Body of pancreas (tissue), 4 donors: ENCODE measurements around the gene TUT1. TPM values are rescaled to one million over a fixed set of nuclear protein-coding genes. Genes with fewer than 3 reads are reported as not detected.
A peak's percentile ranks its signal among the peaks of the same experiment; 100 is the strongest.

Experiments
- ATAC-seq: fragments of 150-250 bp; one replicate; pipeline ENCODE4 v1.9.1; 2016
- DNase-seq, 4 donors: peaks; one replicate each; pipeline ENCODE4 v3.0.0-alpha.2; 2019
- H3K27ac ChIP-seq, 4 donors: fragments of 200-600 bp; sonication (generic); 1 replicate in 3 of 4; 2 replicates in 1 of 4; pipeline versions ENCODE4 v1.5.1 to v1.6.1; 2016 to 2019; ENCODE audit warnings: mild to moderate bottlenecking in 1 of 4, mixed read lengths in 1 of 4, moderate library complexity in 1 of 4
- H3K27me3 ChIP-seq, 2 donors: fragments of 200-600 bp; sonication (generic); one replicate each; pipeline ENCODE4 v1.6.0; 2016; ENCODE audit warnings: mild to moderate bottlenecking in 1 of 2
- H3K36me3 ChIP-seq, 2 donors: fragments of 200-600 bp; sonication (generic); replicated peaks in 1 of 2; 2 replicates each; pipeline ENCODE4 v1.5.1; 2016; ENCODE audit warnings: low read depth in 2 of 2; ENCODE audit not compliant: insufficient read depth in 1 of 2
- H3K4me1 ChIP-seq: fragments of 200-600 bp; sonication (generic); one replicate; pipeline ENCODE4 v1.6.0; 2016
- H3K4me3 ChIP-seq, 2 donors: fragments of 200-600 bp; sonication (generic); 1 replicate in 1 of 2; 2 replicates in 1 of 2; pipeline ENCODE4 v1.5.1; 2016 to 2019
- H3K9me3 ChIP-seq, 3 donors: fragments of 200-600 bp; sonication (generic); 1 replicate in 2 of 3; 2 replicates in 1 of 3; pipeline ENCODE4 v1.5.1; 2016
- POLR2A ChIP-seq, 3 donors: fragments of 450-650 bp; IDR thresholded peaks; one replicate each; pipeline ENCODE4 v1.6.1; 2016; ENCODE audit warnings: antibody characterized with exemption in 3 of 3, mild to moderate bottlenecking in 2 of 3
- WGBS, 2 donors: methylation state at CpG; one replicate each; pipeline ENCODE4 v1.1.5; 2017; 5-methylcytosine and 5-hydroxymethylcytosine counted together
- intact Hi-C: fragments of 100-400 bp; cut with DNase I; formaldehyde crosslinking; loops from one replicate; pipeline ENCODE4 v1.15.1; 2023
- total RNA-seq, 2 donors: library from RNA; depleted of rRNA; stranded (reverse); fragments of >200 nt; gene quantifications; one replicate each; pipeline ENCODE4 v1.1.0, GENCODE V29; 2016
- TF ChIP-seq, protein P1 (sequence below), 7 experiments: fragments of 450-650 bp in 4 of 7; fragments of 200-600 bp in 3 of 7; sonication (generic) in 3 of 7; IDR thresholded peaks; one replicate each; pipeline ENCODE4 v1.5.1; 2016 to 2019; ENCODE audit warnings: antibody characterized with exemption in 7 of 7

TUT1 gene
- total RNA-seq, 2 donors from 2014 or later, result 10.1 to 11.2 TPM

DNA sequence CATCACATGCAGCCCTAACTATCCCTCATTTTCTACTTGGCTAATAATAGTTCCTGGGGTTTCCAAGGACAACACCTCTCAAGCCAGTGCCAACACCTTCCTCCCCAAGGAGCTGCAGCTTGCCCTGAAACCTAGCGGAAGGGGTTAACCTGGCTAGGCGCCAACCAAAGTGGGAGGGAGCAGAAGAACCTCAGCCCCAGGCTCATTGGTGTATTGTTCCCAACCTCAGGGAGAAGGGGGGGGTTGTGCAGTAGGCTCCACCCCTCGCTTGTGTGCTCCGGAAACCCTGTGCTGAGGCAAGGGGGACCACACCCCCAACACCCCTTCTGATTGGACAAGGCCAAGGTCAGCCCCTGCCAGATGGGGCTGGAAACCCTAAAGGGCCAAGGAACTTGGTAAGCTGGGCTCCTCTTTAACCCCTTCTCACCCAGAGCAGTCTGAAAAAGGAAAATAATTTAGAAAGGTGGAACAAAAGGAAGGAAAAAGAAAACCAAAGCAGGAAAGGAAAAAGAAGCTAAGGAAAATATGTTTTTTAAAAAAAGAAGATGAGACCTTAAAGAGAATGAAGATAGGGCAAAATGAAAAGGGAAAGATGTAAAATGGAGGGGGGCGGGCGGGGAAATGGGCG, 7.9 kb upstream of the TUT1 start:
- TF ChIP-seq POLR2A (IDR thresholded peaks at IDR 0.05), result no peak
- TF ChIP-seq, protein P1, sequence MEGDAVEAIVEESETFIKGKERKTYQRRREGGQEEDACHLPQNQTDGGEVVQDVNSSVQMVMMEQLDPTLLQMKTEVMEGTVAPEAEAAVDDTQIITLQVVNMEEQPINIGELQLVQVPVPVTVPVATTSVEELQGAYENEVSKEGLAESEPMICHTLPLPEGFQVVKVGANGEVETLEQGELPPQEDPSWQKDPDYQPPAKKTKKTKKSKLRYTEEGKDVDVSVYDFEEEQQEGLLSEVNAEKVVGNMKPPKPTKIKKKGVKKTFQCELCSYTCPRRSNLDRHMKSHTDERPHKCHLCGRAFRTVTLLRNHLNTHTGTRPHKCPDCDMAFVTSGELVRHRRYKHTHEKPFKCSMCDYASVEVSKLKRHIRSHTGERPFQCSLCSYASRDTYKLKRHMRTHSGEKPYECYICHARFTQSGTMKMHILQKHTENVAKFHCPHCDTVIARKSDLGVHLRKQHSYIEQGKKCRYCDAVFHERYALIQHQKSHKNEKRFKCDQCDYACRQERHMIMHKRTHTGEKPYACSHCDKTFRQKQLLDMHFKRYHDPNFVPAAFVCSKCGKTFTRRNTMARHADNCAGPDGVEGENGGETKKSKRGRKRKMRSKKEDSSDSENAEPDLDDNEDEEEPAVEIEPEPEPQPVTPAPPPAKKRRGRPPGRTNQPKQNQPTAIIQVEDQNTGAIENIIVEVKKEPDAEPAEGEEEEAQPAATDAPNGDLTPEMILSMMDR (IDR thresholded peaks at IDR 0.05), result no peak
- no peaks in the 10 kb centered on the region for H3K9me3 ChIP-seq
- H3K36me3 ChIP-seq, result peaks cover 7 to 21% of the 10 kb centered on the region in 2 donors
- intact Hi-C loops, result no loop called here
- ATAC-seq (peak; percentile 7), DNase-seq (peak; percentile 70 to 93 (median 79))
- peak overlapping the region in 2 of 4 donors; percentile 28 to 44 for H3K27ac ChIP-seq
- WGBS, 2 donors, result 39 to 57% methylated on average over 6 to 7 of the region's 7 CpGs
- H3K27me3 ChIP-seq, result no peaks in the 10 kb centered on the region
- H3K4me3 ChIP-seq, result no peak overlapping the region
- H3K4me1 ChIP-seq, result peaks cover 34% of the 10 kb centered on the region

DNA sequence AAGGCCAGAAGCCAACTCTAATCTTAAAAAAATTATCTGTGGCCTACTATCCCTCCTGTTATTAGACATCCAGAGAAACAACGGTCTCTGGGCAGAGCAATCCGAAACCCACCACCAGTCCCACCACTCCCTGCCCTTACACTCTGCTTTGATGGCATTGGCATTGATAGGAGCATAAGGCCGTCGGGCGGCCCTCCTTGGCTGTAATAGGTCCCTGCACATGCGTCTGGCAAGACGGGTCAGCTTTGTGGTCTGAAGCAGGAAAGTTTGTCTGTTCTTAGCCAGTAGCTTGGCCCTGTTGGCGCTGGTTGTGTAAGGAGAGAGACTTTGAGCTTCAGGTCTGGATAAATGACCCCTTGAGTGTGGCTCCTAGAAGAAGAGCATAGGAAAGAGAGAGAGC, 3.8 kb upstream of the TUT1 start:
- 78 to 86% methylated on average over 8 of the region's 8 CpGs for WGBS, 2 donors
- no peaks in the 10 kb centered on the region for H3K9me3 ChIP-seq
- TF ChIP-seq, protein P1 (IDR thresholded peaks at IDR 0.05), result no peak
- TF ChIP-seq POLR2A (IDR thresholded peaks at IDR 0.05), result no peak
- peaks cover 35% of the 10 kb centered on the region for H3K4me1 ChIP-seq
- DNase-seq (no peak), ATAC-seq (no peak)
- H3K4me3 ChIP-seq, result no peak overlapping the region
- H3K27me3 ChIP-seq, result no peaks in the 10 kb centered on the region
- H3K36me3 ChIP-seq, result peaks cover 7 to 21% of the 10 kb centered on the region in 2 donors
- no peak overlapping the region for H3K27ac ChIP-seq
- intact Hi-C loops, result no loop called here

DNA sequence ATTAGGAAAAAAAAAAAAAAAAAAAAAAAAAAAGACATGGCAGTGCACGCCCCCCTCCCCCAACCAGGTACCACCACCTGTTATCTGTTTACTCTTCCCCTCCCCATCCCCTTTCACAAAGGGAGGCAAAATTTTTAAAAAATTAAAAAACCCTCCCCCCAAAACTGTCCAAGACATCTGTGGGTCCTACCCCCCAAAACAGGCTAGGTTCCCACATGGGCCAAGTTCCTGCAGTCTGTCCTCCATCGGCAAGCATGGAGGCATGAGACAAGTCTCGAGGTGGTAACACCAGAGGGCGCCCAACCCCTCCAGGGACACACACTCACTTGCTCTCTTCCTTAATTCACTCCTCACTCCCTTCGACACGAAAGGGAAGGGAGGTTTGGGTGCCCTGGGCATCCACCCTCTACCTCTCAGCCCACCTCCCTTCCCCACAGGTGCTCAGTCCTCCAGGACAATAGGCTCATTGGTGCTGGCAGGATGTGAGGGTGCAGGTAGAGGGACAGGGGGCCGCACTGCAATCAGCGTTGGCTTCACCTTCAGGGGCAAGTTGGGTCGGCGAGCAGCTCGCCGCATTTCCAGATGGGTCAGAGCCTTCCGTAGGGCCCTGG, 2.2 kb upstream of the TUT1 start:
- peaks cover 7 to 21% of the 10 kb centered on the region in 2 donors for H3K36me3 ChIP-seq
- intact Hi-C loops, result no loop called here
- H3K4me1 ChIP-seq, result peaks cover 27% of the 10 kb centered on the region
- H3K9me3 ChIP-seq, result no peaks in the 10 kb centered on the region
- H3K27ac ChIP-seq, result no peak overlapping the region
- DNase-seq, result peak; percentile 74 to 86 (median 82)
- H3K27me3 ChIP-seq, result no peaks in the 10 kb centered on the region
- WGBS, 2 donors, result 59 to 65% methylated on average over 13 of the region's 13 CpGs
- no peak overlapping the region for H3K4me3 ChIP-seq
- no peak for ATAC-seq
- TF ChIP-seq, protein P1 (IDR thresholded peaks at IDR 0.05), result peak in 6 of 7 experiments; percentile 33 to 62 (median 55)
- no peak for TF ChIP-seq POLR2A (IDR thresholded peaks at IDR 0.05)

DNA sequence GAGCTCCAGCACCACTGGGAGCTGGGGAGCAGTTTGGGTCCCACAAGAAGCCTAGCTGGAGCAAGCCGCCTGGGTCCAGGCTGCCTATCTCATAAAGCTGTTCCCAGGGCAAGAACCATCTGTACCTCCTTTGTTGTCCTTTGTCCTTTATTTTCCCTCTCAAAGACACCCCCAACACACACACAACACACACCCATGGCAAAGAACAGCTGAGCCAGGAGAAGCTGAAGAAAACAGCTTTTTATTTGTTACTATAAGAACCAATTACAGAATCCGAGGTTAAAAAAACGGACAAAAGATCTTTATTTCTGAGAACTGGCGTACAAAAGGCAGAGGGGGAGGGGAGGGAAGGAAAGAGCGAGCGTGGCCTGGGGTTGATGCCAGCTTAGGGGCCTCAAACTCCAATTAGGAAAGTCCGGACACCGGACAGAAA, 1.7 kb upstream of the TUT1 start:
- intact Hi-C loops, result no loop called here
- H3K36me3 ChIP-seq, result peaks cover 8 to 19% of the 10 kb centered on the region in 2 donors

More for the DNA sequence above, 1.7 kb upstream of the TUT1 start:
- ATAC-seq, result no peak
- H3K27ac ChIP-seq, result peak overlapping the region in 2 of 4 donors; percentile 78 to 90
- WGBS, 2 donors, result 60 to 61% methylated on average over 8 of the region's 8 CpGs
- no peaks in the 10 kb centered on the region for H3K9me3 ChIP-seq
- no peaks in the 10 kb centered on the region for H3K27me3 ChIP-seq
- peaks cover 31% of the 10 kb centered on the region for H3K4me1 ChIP-seq
- no peak for TF ChIP-seq POLR2A (IDR thresholded peaks at IDR 0.05)
- TF ChIP-seq, protein P1 (IDR thresholded peaks at IDR 0.05), result no peak
- no peak overlapping the region for H3K4me3 ChIP-seq
- no peak for DNase-seq
